ENCODE data around the gene TMEM217. TPM values are rescaled to one million over a fixed set of nuclear protein-coding genes. Genes with fewer than 3 reads are reported as not detected.

TMEM217 gene
- total RNA-seq, 1 donor from 2014 or later: 8.5 TPM

DNA sequence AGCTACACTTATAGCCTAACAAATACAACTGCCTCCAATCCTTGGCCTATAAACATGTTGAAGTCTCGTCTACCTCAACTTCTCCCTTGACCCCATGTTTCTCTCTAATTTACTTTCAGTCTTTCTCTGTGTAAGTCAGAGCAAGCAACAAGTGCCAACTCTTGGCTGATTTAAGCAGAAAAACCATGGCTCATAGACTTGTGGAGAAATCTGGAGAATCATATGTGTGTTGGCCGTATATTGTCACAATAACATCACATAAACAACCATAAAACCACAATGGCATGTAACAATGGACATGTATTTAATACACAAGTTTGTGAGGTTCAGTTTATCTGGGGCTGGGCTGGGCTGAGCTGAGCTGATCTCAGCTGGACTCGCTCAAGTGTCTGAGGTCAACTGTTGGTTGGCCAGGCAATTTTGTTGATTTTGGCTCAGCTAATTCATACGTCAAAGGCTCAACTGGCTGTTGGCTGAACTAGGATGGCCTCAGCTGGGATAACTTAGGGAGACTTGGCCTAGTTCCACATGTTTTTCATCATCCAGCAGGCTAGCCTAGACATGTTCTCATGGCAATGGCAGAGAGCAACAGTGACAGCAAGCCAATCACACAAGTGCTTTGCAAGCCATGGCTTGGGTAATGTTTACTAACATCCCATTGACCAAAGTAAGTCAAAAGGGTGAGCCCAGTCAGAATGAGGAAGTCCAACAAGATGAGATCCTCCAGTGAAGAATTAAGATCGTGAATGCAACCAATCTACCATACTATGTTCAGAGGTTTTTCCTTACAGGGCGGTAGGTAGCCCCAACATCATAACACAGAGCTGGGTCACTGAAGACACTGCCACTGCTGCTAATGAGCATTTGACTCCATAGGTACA, 13.3 kb downstream of the TMEM217 start:
- peak; percentile 100 for DNase-seq (ENCODE audit: low read depth in 2 of 2)

DNA sequence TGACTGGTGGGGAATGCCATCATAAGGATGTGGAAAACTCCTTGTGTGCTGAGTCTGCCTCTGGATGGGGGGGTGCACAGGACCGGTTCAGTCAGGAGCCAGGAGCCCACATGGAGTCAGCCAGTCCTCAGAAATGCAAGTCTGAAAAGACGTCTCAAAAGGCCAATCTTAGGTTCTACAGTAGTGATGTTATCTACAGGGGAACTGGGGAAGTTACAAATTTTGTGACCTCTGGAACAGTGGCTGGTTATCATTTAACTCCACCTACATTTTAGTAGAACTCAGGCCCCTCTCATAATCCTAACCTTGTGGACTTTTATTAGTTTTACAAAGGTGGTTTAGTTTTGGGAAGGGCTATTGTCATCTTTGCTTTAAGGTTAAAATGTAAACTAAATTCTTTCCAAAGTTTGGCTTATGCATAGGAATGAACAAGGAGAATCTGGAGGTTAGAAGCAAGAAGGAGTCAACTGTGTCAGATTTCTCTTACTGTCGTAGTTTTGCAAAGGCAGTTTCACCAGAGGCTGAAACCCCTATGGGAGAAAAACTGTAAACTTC, 14.1 kb downstream of the TMEM217 start:
- no peak for DNase-seq (ENCODE audit: low read depth in 2 of 2)

DNA sequence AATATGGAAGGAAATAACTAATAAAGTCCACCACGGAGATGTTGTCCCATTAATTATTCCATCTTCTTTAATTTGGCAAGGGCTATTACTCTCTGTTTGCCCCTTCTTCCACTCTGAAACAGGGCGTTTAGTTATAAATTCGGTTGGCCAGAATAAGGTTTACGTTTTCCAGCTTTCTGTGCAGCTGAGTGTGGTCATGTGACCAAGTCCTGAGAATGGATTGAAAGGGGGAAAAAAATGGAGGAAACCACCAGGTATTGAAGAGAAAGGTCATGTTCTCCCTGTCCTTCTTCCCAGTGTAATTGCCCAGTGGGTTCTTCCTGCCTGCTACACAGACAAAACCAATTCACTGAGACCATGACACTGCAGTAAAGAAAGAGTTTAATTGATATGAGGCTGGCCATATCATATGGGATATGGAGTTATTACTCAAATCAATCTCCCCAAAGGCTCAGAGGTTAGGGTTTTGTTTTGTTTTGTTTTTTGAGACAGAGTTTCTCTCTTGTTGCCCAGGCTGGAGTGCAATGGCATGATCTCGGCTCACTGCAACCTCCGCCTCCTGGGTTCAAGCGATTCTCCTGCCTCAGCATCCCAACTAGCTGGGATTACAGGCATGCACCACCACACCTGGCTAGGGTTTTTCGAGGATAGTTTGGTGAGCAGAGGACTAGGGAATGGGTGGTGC, 14.7 kb downstream of the TMEM217 start:
- no peak for DNase-seq (ENCODE audit: low read depth in 2 of 2)

DNA sequence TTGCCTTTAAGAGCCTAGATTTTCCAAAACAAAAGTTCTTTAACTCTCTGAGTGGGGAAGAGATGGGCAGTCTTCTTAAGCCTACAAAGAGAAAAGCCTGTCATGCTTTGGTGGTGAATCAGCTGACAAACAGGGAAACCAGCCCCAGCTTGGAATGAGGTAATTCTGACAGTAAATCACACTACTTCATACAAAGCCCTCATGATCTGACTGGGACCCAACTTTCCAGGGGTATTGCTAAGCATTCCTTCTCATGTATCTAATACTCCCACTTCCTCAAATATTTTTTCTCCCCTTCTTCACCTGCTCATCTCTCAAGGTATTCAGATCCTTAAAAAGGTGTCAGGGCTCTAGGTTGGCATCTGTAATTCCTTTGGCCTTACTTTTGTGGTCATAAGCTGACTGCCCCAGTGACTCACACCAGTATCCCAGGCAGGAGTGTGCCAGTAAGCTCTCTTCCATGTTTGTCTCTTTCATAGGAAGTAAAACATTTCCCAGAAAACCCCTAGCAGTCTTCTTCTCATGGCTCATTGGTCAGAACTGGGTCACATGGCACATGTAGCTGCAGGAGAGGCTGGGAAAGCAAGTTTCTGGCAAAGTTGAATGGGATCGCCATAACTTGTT, 15.4 kb downstream of the TMEM217 start:
- peak; percentile 87 to 98 for DNase-seq (ENCODE audit: low read depth in 2 of 2)

DNA sequence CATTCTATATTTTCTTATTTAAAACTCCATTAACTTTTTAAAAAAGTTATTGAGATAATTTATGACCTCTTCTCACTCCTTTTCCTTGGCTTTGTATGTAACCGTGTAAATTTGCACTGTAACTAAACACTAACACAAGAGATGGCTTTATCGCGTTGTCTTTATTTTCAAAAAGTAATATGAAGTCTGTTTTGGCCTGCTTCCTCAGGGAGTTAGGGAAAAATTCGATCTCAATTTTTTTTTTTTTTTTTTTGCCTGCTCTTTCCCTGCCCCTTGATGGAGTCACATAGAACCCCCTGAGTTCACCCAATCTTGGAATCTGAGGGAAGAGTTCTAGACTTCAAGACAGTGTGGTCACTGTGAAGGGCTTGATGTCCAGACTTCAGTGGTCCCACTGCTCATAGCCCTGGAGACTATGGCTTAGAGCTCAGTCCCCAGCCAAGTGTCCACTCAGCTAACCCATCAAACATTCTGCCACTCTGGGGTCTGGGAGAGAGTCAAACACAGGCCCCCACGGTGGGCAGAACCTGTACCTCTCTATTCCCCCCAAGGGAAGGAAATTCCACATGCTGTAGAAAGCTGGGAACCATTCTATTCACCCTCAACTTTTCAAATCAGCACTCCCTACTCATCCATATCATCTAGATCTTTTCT, 16.0 kb downstream of the TMEM217 start:
- no peak for DNase-seq (ENCODE audit: low read depth in 2 of 2)

DNA sequence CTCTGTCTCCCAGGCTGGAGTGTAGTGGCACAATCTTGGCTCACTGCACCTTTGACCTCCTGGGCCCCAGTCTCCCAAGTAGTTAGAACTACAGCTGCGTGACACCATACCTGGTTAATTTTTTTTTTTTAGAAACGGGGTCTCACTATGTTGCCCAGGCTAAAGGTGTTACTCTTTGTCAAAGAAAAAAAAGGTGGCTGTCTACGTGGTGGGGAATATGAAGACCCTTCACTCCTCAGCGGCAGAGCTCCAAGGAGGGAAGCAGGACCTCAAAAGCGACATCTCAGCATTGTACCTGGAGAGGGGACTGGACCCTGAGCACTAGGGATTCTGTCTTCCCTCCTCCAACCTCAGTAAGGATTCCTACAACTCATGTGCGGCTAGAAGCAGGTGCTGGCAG, 16.8 kb downstream of the TMEM217 start:
- no peak for DNase-seq (ENCODE audit: low read depth in 2 of 2)

DNA sequence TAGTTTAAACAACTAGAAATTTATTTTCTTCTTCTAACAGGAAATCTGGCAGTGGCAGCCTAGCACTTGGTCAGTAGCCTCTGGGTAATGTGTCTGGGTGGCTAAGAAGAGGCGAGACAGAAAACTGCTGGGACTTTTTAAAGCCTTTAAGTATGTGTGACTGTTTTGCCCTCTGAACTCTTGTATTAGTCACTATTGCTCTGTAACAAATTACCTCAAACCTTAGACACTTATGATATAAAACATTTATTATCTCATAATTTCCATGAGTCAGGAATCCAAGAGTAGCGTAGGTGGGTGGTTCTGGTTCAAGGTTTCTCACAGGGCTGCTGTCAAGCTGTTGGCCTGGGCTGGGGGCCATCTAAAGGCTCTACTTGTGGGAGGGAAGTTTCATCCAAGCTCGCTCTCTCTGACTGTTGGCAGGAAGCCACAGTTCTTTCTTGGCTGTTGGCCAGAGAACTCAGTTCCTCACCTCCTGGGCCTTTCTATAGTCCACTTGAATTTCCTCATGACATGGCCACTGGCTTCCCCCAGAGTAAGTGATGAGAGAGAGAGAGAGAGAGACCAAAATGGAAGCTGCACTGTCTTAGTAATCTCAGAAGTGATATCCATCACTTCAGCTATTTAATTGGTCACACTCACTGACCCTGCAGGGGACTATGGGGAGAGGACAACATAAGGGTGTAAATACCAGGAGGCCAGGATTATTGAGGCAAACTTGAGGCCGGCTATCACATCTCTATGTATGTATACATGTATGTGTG, 17.8 kb downstream of the TMEM217 start:
- DNase-seq (ENCODE audit: low read depth in 2 of 2): peak; percentile 87 to 99

DNA sequence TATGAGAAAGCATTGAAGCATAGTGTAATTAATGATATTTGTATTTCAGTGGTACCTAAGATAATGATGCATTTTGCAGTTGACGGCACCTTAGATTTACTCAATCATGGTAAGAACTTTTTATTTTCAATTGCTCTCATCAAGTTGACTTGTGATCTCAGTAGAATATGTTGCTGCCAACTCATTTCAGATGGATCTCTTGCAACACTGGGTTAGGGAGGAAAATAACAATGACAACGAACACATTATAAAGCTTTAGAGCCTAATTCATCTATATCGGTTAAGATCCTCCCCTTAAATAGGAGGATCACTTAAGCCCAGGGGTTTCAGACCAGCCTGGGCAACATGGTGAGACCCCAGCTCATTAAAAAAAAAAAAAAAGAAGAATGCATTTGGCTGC, 18.4 kb downstream of the TMEM217 start:
- peak in 1 of 2 donors; percentile 12 for DNase-seq (ENCODE audit: low read depth in 2 of 2)

DNA sequence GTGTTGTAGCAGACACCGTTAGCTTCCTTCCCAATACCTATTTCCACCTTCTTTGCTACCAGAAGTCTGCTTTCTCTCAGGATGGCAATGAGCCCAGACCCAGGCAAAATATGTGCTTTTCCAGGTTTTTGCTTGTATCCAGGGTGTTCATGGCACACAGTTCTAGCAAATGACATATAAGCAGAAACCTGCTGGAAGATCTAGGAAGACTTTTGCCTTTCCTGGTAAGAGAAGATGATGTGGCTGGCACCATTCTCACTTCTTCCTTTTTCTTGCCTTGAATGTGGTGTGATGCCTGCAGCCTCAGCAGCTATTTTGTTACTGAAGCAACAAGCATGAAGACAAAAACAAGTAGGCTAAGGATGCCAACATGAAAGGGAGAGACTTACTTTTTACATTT, 19.6 kb downstream of the TMEM217 start:
- peak in 1 of 2 donors; percentile 20 for DNase-seq (ENCODE audit: low read depth in 2 of 2)

DNA sequence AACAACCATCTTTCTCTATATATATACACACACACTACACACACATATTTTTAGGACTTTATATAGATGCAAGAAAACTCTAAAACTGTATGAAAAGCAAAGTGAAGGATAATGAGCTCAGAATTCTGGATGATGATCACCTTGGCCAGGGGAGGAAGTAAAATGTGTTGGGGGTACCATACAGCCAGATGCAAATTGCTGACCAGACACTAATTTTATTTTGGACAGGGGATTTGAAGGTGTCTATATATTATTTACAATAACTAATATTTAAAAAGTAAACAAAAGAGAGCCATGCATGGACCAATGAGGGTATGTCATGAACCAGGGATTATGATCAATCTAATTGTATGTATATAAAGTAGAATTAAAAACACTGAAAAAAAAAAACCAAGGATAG, 20.2 kb downstream of the TMEM217 start:
- DNase-seq (ENCODE audit: low read depth in 2 of 2): no peak

DNA sequence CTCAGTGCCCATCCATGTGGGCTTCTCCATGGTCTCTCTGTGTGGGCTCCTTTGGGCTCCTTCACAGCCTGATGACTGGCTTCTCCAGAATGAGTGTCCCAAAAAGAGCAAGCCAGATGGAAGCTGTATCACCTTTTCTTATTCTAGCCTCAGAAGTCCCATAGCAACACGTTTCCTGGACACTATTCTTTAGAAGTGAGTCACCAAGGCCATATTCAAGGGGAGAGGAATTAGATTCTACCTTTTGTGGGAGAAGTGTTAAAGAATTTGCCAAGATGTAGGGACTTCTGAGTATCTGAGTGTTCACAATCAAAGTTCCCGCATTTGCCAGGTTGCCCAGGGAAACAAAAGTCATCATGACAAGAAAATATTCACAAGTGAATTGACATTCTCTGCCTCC, 21.0 kb downstream of the TMEM217 start:
- DNase-seq (ENCODE audit: low read depth in 2 of 2): peak in 1 of 2 donors; percentile 84

DNA sequence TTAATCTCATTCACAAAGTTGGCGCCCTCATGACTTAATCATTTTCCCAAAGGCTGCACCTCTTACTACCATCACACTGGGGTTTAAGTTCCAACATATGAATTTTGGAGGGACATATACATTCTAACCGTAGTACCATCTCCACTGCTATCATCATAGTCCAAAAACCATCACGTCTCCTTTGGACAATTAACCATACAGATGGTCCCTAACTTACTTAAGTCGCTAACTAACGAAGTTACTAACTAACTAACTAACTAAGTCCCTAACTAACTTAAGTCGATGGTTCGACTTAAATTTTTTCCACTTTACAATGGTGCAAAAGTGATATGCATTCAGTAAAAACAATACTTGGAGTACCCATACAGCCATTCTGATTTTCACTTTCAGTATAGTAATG, 24.4 kb downstream of the TMEM217 start:
- no peak for DNase-seq (ENCODE audit: low read depth in 2 of 2)

DNA sequence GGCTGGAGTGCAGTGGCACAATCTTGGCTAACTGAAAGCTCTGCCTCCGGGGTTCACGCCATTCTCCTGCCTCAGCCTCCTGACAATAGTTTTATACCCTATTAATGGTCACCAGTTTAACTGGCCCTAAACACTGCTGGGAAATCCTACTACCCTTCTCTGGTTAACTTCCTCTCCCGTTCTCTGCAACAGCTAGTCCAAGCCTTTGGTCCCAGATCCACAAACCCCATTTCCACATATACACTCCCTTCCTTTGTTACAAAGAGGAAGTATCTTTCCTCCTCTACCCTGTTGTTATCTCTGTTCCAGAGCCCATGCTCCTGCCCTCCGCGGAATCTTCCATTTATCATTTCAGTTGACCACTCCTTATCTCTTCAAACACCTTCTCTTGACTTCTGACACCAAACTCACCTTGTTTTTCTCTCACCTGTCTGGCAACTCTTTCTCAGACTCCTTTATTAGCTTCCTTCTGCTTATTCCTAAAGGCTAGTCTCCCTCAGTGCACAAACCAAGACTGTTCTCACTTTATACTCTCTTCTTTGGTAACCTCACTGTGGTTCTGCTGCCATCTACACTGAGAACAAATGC, 25.4 kb downstream of the TMEM217 start:
- DNase-seq (ENCODE audit: low read depth in 2 of 2): peak in 1 of 2 donors; percentile 22

DNA sequence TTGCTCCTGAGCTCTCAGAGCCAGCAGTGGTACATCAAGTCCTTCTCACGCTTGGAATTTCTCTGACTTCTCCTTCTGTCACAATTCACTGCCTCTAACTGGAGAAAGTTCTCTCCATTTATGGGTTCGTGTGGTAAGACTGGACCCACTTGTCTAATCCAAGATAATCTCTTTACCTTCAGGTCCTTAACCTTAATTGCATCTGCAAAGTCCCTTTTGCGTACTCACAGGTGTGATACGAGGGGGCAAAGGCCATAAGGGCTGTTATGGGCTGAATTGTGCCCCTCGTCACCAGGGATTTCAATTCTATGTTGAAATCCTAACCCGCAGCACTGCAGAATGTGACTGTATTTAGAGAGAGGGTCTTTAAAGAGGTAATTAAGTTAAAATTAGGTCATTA, 27.8 kb downstream of the TMEM217 start:
- no peak for DNase-seq (ENCODE audit: low read depth in 2 of 2)

DNA sequence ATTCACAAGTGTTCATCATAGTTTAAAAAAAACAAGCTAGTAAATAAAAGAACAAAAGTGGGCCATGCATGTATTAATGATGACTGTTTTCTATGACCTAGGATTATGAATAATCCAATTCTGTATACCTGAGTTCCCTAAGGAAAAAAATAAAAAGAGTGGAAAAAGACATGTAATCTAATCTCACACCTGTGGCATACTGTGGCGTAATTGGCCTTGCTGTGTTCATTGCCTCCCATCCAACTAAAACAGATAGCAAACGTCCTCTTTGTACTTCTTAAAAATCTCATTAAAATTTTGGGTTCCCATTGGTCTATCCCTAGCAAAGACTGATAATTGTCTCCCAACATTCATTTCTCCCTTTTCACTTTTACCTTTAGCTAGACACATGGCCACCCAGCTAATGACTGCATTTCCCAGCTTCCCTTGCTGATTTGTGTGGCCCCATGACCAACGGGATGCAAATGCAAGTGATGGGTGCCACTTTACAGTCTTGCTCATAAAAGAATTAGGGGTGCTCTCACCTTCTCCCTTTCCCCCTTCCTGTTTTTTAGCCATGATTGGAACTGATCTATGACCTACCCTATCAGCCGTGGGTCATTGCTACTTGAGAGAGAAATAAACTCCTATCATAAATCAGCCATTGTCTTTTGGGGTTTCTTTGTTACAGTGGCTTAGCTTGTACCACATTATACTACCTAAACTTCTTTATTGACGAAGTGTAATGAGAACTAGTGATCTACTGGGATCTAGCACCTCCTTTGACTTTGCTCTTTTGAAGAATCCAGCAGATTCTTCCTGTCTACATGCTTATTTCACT, 32.4 kb downstream of the TMEM217 start:
- DNase-seq (ENCODE audit: low read depth in 2 of 2): no peak

DNA sequence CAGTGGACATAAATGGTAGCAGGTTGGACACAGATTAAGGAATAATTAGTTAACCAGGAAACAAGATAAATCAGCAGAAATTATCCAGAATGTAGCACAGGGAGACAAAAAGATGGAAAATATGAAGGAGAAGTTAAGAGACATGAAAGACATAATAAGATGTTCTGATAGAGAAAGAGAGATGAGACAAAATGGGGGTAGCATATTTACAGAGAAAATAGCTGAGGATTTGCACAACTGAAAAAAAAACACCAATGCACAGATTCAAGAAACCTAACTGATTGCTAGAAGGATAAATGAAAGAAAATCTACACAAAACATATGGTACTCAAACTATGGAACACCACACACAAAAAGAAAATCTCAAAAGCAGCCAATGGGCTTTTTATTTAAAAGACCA, 35.0 kb downstream of the TMEM217 start:
- DNase-seq (ENCODE audit: low read depth in 2 of 2): no peak

DNA sequence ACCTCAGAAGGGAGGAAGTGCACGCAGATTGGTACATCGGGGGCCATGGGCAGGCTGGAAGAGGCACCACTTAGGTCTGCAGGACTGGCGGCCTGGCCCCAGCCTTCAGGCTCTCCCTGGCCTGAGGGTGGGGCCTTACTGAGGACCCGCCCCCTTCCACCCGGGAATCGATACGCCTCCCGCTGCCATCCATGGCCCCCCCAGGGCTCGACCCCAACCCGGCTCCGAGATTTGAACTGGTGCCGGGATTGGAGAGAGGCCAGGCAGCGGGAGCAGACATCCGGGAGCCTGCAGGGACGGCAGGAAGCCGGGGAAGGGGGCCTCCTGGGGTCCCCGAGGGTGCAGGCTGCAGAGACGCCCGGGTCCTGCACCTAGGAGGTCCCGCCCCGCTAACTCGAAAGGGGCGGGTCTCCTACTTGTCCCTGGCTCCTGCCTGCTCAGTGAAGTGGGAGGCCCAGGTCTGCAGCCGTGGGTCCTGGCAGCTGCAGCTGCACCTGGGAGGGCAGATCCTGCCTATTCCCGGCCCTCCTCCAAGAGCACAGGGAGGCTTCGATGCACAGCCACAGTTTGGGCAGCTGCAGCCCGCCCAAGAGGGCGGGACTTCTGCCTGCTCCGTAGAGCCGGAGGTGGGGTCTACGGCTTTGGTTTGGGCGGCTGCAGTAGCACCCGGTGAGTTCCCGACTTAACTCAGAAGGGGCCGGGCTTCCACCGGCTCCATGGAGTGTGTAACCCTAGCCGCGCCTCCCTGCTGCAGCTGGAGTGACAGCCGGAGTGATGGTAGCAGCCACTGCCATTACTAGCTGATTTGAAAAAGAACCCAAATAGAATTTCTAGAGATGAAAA, 35.6 kb downstream of the TMEM217 start:
- peak; percentile 72 to 83 for DNase-seq (ENCODE audit: low read depth in 2 of 2)

DNA sequence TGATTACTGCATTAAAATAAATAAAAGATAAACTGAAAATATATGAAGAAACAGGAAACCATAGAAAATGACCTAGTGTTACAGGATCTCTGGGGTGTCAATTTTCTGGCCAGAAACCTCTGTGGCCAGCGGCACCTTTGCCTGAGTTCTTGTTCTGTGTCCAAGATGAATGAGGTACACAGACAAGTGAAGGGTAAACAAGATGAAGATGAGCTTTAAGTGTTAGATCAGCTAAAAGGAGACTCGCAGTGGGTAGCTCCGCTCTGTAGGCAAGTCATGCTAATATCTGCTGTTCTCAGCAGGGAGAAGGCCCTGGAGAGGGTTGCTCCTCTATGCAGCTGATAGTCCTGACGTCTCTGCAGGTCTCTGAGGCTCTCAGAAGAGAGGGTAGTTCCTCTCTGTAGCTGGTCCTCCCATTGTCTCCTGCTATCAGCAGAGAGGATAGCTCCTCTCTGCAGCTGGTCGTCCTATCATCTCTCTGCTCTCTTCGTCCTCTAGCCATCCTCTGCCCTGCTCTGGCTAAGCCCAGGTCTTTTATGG, 36.3 kb downstream of the TMEM217 start:
- DNase-seq (ENCODE audit: low read depth in 2 of 2): no peak
